Muscle of arm (tissue), 12 donors: ENCODE data around the gene SWT1. TPM values are rescaled to one million over a fixed set of nuclear protein-coding genes. Genes with fewer than 3 reads are reported as not detected.
"Not testable (repeated sequence)": the region's sequence is repeated elsewhere in the genome, so short reads cannot be mapped to it uniquely, and the experiment has no call there.

Experiments
- DNase-seq: peaks from one replicate; pipeline ENCODE4 v3.0.0-alpha.2; 2013
- polyA plus RNA-seq, 12 donors: library from polyadenylated mRNA; unstranded; fragments of 120-200 nt; gene quantifications; one replicate each; pipeline ENCODE4 v1.2.1, GENCODE V29; 2013; ENCODE audit not compliant: insufficient read length in 12 of 12

The SWT1 gene
- polyA plus RNA-seq, 12 donors, result 6.5 to 9.6 (median 8.2) TPM; not detected in 2

GRCh38 chr1:185319139-185319475 lies 162.1 kb downstream of the SWT1 start:
- DNase-seq, result no peak

- DNase-seq, result not testable (repeated sequence)
These were observed 164.1 kb downstream of the SWT1 start for GRCh38 chr1:185321104-185321503.

GRCh38 chr1:185321653-185322221 lies 164.8 kb downstream of the SWT1 start:
- DNase-seq, result not testable (repeated sequence)

- no peak for DNase-seq
These were observed 165.7 kb downstream of the SWT1 start for GRCh38 chr1:185322636-185323035.

GRCh38 chr1:185324118-185324517 lies 167.2 kb downstream of the SWT1 start:
- DNase-seq, result no peak

- no peak for DNase-seq
These were observed 168.4 kb downstream of the SWT1 start for GRCh38 chr1:185325413-185325812.

GRCh38 chr1:185328255-185328654 lies 171.3 kb downstream of the SWT1 start:
- DNase-seq, result no peak

GRCh38 chr1:185334182-185334581 lies 177.2 kb downstream of the SWT1 start:
- DNase-seq, result no peak

- no peak for DNase-seq
These were observed 180.3 kb downstream of the SWT1 start for GRCh38 chr1:185337246-185337645.

GRCh38 chr1:185338719-185339622 lies 182.0 kb downstream of the SWT1 start:
- no peak for DNase-seq

- DNase-seq, result no peak
These were observed 184.3 kb downstream of the SWT1 start for GRCh38 chr1:185341196-185341781.

Other genes starting within 250 kb of the SWT1 start
- 10 to 100 TPM in 11 of 12 donors, not detected in 1; 30.3 to 69.9 (median 56.7) TPM for gene NIBAN1, start 182.7 kb upstream of the SWT1 start, polyA plus RNA-seq
- gene RNF2, start 111.6 kb upstream of the SWT1 start, polyA plus RNA-seq, result 10 to 100 TPM in 11 of 12 donors, not detected in 1; 23.8 to 52.6 (median 44.3) TPM
- gene TRMT1L, start 214 bp upstream of the SWT1 start, polyA plus RNA-seq, result 10 to 100 TPM in 11 of 12 donors, not detected in 1; 11.6 to 25.3 (median 18.1) TPM
- gene IVNS1ABP, start 160.1 kb downstream of the SWT1 start, polyA plus RNA-seq, result 10 to 100 TPM in 11 of 12 donors, not detected in 1; 48.8 to 97.5 (median 80.4) TPM